Duodenal mucosa (tissue), 2 donors: ENCODE results near the gene LRRIQ1.

Source experiments
- H3K27ac ChIP-seq: one replicate; pipeline ENCODE4 v1.7.0; 2013; ENCODE audit warnings: low read depth, low read length
- H3K27me3 ChIP-seq, 2 donors: one replicate each; pipeline ENCODE4 v1.7.0; 2013; ENCODE audit warnings: low read length in 2 of 2, control low read depth in 1 of 2; ENCODE audit not compliant: insufficient read depth in 2 of 2, control insufficient read depth in 1 of 2
- H3K36me3 ChIP-seq, 2 donors: one replicate each; pipeline ENCODE4 v1.7.0; 2013; ENCODE audit warnings: low read length in 2 of 2, control low read depth in 1 of 2; ENCODE audit not compliant: insufficient read depth in 2 of 2, control insufficient read depth in 1 of 2
- H3K4me1 ChIP-seq, 2 donors: one replicate each; pipeline ENCODE4 v1.7.0; 2013; ENCODE audit warnings: low read length in 2 of 2, control low read depth in 1 of 2; ENCODE audit not compliant: insufficient read depth in 2 of 2, control insufficient read depth in 1 of 2
- H3K4me3 ChIP-seq, 2 donors: one replicate each; pipeline ENCODE4 v1.7.0; 2013; ENCODE audit warnings: low read length in 2 of 2, low read depth in 1 of 2
- H3K9ac ChIP-seq, 2 donors: one replicate each; pipeline ENCODE4 v1.7.0; 2013; ENCODE audit warnings: low read length in 2 of 2, low read depth in 1 of 2
- H3K9me3 ChIP-seq, 2 donors: one replicate each; pipeline ENCODE4 v1.7.0; 2013; ENCODE audit warnings: low read length in 2 of 2, control low read depth in 1 of 2; ENCODE audit not compliant: control insufficient read depth in 1 of 2

Gene LRRIQ1

DNA sequence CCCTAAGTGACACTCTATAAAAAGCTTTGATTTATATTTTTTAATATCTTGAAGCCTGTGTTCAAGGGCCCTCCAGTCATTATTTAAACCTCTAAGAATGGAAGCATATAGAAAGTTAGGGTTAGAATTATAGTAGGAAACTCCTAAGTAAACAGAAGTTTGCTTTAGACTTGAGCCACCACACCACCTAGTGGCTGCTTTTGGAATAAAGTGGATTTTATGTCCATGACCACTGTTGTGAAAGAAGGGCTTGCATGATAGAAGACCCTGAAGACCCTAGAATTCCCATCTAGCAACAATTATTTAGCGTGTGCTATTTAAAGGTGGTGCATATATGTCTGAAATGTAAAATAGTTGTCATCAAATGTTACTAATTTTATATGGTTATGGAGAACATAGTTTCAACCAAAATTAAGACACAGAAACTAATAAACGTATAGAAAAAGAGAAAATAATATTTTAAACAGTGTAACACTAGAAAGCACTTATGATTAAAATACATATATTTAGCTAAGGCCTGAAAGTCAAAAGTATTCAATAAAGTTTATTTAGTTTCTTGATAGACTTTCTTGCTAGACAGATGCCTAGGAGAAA is 21.3 kb downstream of the LRRIQ1 start:
- no peak overlapping the region for H3K9ac ChIP-seq
- H3K27ac ChIP-seq: no peak overlapping the region
- H3K27me3 ChIP-seq: no peaks in the 10 kb centered on the region
- H3K4me1 ChIP-seq: no peaks in the 10 kb centered on the region
- H3K9me3 ChIP-seq: no peaks in the 10 kb centered on the region
- H3K4me3 ChIP-seq: no peak overlapping the region
- H3K36me3 ChIP-seq: no peaks in the 10 kb centered on the region

DNA sequence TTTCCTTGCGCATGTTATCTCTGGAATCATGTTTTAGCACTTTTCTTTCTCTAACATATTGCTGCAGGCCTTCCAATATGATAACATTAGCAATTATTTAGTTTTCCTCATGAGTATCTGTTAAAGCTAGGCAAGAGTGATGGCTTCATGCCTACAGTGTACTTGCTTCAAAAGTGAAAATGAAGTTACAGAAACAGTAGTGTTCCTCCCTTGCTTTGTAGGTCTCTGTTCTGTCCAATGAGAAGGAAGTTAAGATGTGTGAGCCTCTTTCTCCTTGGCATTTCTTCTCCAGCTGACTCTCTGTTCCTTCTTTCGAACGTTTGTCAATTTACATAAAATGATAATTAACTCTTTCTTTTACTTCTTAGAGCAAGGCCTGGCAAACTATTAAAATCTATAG is 22.2 kb downstream of the LRRIQ1 start:
- H3K27ac ChIP-seq: no peak overlapping the region
- H3K4me3 ChIP-seq: no peak overlapping the region
- H3K36me3 ChIP-seq: no peaks in the 10 kb centered on the region
- no peaks in the 10 kb centered on the region for H3K27me3 ChIP-seq
- H3K9ac ChIP-seq: no peak overlapping the region
- H3K9me3 ChIP-seq: no peaks in the 10 kb centered on the region
- no peaks in the 10 kb centered on the region for H3K4me1 ChIP-seq

DNA sequence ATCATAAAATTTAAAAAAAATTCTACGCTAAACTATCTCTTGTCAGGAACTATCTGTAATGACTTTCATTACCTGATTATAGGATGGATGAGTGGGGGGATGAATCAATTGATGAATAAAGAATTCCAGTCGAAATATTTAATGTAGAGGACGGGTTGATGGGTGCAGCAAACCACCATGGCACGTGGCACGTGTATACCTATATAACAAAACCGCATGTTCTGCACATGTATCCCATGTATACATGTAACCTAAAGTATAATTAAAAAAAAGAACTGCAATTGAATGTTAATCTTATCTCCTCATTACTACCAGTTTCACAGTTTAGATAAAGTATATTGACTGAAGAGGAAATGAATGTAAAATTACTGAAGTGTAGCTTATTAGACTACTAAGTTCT is 23.4 kb downstream of the LRRIQ1 start:
- no peak overlapping the region for H3K4me3 ChIP-seq
- no peaks in the 10 kb centered on the region for H3K27me3 ChIP-seq
- H3K36me3 ChIP-seq: no peaks in the 10 kb centered on the region
- H3K9me3 ChIP-seq: no peaks in the 10 kb centered on the region
- H3K27ac ChIP-seq: no peak overlapping the region
- H3K4me1 ChIP-seq: no peaks in the 10 kb centered on the region
- no peak overlapping the region for H3K9ac ChIP-seq

DNA sequence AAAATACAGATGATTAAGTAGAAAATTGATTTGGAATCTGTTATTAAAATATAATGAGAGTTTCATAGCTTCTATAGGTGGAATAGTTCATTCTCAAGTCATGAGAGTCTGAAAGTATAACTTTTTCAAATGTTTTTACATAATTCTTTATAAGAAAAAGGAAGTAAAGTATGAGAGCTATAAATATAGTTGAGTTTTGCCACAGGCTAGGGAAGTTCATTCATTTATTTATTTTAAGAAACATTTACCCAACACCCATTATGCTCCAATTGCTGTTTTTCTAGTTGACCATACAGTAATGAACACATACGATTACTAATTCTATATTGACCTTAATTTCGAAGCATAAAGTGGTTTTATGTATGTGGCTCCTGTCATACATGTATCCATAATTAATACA is 24.8 kb downstream of the LRRIQ1 start:
- Histone ChIP-seq H3K4me3 (no peak overlapping the region), H3K27ac (no peak overlapping the region), H3K36me3 (no peaks in the 10 kb centered on the region), H3K9me3 (no peaks in the 10 kb centered on the region), H3K27me3 (no peaks in the 10 kb centered on the region), H3K9ac (no peak overlapping the region), H3K4me1 (no peaks in the 10 kb centered on the region)

DNA sequence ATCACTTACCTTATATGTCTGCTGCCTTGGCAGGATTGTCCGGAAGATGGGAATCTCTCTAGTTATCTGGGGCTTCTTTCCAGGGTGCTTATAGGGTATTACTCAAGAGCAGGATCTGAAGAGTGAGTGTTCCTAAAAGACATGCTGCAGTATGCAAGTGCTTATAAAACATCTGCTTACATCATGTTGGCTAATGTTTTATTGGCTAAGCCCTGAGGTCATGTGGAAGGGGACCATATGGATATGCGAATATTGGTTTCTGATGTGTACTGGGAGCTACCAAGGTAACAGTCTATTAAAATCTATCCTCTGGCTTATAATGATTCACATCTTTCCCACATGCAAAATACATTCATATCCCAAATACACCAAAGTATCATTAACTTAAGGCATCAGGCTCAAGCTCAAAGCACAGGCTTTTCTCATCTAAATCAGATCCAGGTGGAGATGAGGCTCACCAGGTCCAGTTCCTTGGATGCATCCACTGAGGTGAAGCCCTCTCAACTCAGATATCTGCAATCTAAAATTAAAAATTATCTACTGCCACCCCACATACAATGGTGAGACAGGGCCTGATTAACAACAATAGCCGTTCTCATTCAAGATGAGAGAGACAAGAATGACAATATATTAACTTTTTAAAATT is 29.8 kb downstream of the LRRIQ1 start:
- H3K27me3 ChIP-seq: no peaks in the 10 kb centered on the region
- no peak overlapping the region for H3K9ac ChIP-seq
- H3K36me3 ChIP-seq: no peaks in the 10 kb centered on the region
- no peak overlapping the region for H3K4me3 ChIP-seq
- H3K9me3 ChIP-seq: no peaks in the 10 kb centered on the region
- H3K27ac ChIP-seq: no peak overlapping the region
- H3K4me1 ChIP-seq: no peaks in the 10 kb centered on the region

DNA sequence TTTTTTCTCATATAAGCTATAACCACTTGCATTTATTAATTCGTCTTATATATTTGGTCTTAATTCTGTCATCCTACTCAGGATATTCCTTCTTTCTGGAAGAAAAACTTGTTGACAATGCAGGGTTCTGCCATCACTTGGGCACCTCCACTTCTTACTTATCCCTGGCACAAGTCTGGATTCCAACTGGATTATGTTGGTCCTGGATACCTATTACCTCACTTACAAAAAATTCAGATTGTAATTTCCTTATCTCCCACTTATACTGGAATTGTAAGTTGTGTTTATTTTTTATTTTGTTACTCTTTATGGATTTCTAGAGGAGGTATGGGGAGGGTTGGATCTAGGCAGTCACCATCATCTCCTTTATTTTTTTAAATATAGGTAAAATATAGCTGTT is 36.7 kb downstream of the LRRIQ1 start:
- no peak overlapping the region for H3K4me3 ChIP-seq
- no peaks in the 10 kb centered on the region for H3K4me1 ChIP-seq
- H3K36me3 ChIP-seq: no peaks in the 10 kb centered on the region
- no peak overlapping the region for H3K27ac ChIP-seq
- no peak overlapping the region for H3K9ac ChIP-seq
- H3K27me3 ChIP-seq: no peaks in the 10 kb centered on the region
- H3K9me3 ChIP-seq: no peaks in the 10 kb centered on the region

DNA sequence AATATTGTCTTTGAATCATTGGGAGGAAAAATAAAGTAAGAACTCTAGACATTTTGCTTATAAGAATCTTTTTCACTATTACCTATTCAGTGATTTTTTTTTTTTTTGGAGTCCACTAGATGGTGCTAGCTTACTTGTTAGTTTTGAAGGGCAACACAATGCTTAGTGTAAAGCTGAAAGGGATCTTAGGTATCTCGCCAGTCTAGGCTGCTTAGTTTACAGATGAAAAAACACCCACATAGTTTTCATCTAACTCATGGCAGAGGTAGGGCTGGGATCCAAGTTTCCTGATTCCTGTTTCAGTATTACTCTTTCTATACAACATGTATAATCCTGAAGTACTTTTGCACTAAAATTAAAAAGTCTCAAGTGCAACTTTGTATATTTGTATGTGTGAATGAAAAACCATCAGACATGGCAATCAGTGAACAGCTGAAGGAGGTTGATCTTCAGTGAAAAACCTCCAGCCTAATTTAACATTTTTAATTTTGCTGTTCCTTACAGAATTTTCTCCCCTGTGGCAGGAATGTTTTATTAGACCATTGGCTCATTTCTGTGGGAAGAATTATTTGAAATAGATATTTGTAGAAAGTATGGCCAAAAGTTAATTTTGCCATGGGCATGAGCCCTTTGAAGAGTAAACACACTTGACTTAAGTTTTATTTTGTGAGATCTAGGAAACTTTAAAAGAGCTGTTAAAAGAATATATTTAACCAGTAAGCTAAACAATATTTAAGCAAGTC is 40.7 kb downstream of the LRRIQ1 start:
- H3K27me3 ChIP-seq: no peaks in the 10 kb centered on the region
- H3K4me3 ChIP-seq: no peak overlapping the region
- no peak overlapping the region for H3K9ac ChIP-seq
- H3K36me3 ChIP-seq: no peaks in the 10 kb centered on the region
- no peaks in the 10 kb centered on the region for H3K9me3 ChIP-seq
- no peak overlapping the region for H3K27ac ChIP-seq
- H3K4me1 ChIP-seq: no peaks in the 10 kb centered on the region

DNA sequence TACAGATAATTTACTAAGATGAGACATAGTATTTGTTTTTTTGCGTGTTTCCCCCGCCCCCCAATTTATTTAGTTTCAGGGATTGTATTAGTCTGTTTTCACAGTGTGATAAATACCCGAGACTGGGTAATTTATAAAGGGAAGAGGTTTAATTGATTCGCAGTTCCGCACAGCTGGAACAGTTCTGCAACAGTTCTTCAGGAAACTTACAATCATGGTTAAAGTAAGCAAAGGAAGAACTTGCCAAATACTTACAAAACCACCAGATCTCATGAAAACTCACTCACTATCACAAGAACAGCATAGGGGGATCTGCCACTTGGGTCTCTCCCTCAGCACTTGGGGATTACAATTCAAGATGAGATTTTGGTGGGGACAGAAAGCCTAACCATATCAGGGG is 48.9 kb downstream of the LRRIQ1 start:
- Histone ChIP-seq H3K9me3 (no peaks in the 10 kb centered on the region), H3K9ac (no peak overlapping the region), H3K4me3 (no peak overlapping the region), H3K4me1 (no peaks in the 10 kb centered on the region), H3K27ac (no peak overlapping the region), H3K36me3 (no peaks in the 10 kb centered on the region), H3K27me3 (no peaks in the 10 kb centered on the region)

DNA sequence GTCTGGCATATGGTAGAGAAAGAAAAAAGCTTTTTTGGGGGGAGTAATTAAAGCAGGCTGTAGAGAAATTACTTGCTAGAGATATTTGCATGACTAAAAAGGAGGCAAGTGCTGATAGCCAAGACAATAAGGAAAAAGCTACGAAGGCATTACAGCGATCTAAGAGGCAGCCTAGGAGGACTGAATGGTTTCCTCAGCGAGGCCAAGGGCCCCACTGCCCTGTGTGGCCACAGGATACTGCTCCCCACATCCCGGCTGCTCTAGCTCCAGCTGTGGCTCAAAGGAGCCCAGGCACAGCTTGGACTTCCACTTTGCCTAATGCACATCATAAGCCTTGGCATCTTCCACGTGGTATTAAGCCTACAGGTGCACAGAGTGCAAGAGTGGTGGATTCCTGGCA is 53.6 kb downstream of the LRRIQ1 start:
- Histone ChIP-seq H3K27me3 (no peaks in the 10 kb centered on the region), H3K4me1 (no peaks in the 10 kb centered on the region), H3K27ac (no peak overlapping the region), H3K36me3 (no peaks in the 10 kb centered on the region), H3K4me3 (no peak overlapping the region), H3K9me3 (no peaks in the 10 kb centered on the region), H3K9ac (no peak overlapping the region)

DNA sequence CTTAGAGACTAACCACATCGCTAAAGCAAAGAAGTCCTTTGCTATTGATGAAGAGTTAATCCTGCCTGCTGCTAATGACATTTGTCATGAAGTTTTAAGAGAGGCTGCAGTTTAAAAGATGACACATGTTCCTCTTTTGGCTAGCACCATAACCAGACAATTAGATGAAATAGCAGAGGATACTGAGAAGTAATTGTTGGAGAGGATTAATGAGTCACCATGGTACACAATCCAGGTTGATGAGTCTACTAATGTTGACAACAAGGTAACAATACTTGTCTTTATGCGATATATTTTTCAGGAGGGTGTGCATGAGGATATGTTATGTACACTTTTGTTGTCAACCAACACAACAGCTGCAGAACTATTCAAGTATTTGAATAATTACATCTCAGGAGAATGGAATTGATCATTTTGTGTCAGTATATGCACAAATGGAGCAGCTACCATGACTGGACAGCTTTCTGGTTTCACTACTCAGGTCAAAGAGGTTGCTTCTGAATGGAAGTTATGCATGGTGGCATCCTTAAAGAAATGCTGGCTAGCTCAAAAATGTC is 56.7 kb downstream of the LRRIQ1 start:
- Histone ChIP-seq H3K4me1 (no peaks in the 10 kb centered on the region), H3K9ac (no peak overlapping the region), H3K27ac (no peak overlapping the region), H3K36me3 (no peaks in the 10 kb centered on the region), H3K9me3 (no peaks in the 10 kb centered on the region), H3K4me3 (no peak overlapping the region), H3K27me3 (no peaks in the 10 kb centered on the region)
